ENCODE measurements around the gene LINC01488.

The LINC01488 gene

GRCh38 chr11:69445131-69445470 lies 36.4 kb upstream of the LINC01488 start:
- DNase-seq (ENCODE audit: low spot score) = no peak

GRCh38 chr11:69446108-69446507 lies 35.4 kb upstream of the LINC01488 start:
- no peak for DNase-seq (ENCODE audit: low spot score)

DNA sequence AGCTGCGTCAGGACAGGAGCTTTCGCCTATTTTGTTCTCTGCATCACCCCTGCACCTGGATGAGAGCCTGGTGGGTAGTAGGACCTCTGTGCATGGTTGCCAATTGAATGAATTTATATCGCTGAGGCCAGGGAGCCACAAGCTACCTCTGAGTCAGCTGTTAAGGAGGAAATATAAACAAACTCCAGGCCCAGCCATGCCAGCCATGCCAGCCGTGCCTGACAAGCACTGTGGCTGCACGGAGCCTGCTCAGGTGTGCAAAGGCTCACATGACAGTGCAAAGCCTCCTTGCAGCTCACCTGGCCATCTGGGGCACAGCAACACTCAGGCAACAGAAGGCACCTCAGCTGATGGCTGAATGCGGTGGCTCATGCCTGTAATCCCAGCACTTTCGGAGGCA lies 33.7 kb upstream of the LINC01488 start:
- no peak for DNase-seq (ENCODE audit: low spot score)

- DNase-seq (ENCODE audit: low spot score) = no peak
These were observed 32.8 kb upstream of the LINC01488 start for GRCh38 chr11:69448471-69449284.

- peak; percentile 88 for DNase-seq (ENCODE audit: low spot score)
These were observed 32.0 kb upstream of the LINC01488 start for GRCh38 chr11:69449320-69450063.

- no peak for DNase-seq (ENCODE audit: low spot score)
These were observed 31.2 kb upstream of the LINC01488 start for GRCh38 chr11:69450064-69450856.

GRCh38 chr11:69450857-69451220 lies 30.6 kb upstream of the LINC01488 start:
- no peak for DNase-seq (ENCODE audit: low spot score)

GRCh38 chr11:69451289-69451688 lies 30.2 kb upstream of the LINC01488 start:
- DNase-seq (ENCODE audit: low spot score) = no peak

DNA sequence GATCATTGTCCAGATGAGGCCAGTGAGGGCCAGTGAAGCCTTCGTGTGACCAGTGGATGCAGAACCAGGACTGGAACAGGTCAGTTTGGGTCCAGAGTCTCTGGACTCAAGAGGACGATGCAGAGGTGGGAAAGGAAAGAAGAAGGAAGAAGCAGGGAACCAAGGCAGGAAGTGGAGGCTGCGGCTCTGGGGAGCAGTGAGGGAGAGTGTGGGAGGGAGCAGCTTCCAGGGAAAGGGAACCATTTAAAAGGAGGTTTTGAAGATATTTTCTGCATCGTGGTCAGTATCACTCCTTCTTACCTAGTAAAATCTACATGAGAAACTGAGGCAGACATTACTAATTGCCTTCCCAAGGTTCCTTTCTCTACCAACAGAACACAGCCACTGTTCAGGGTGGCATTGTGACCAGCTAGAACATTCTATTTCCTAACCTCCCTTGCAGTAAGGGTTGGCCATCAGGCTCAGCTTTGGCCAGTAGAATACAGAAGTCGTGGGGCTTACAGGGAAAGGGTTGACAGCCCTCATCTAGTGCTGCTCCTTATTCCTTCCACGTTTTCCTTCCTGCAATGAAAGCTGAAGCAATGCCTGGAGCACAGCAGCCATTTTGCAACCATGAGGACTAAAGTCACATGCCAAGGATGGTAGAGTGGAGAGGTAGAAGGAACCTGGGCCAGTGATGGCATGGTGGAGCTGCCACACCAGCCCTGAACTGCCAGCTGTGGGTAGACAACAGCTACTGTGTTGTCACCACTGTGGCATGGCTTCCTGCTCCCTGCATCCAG lies 29.1 kb upstream of the LINC01488 start:
- DNase-seq (ENCODE audit: low spot score) = no peak

DNA sequence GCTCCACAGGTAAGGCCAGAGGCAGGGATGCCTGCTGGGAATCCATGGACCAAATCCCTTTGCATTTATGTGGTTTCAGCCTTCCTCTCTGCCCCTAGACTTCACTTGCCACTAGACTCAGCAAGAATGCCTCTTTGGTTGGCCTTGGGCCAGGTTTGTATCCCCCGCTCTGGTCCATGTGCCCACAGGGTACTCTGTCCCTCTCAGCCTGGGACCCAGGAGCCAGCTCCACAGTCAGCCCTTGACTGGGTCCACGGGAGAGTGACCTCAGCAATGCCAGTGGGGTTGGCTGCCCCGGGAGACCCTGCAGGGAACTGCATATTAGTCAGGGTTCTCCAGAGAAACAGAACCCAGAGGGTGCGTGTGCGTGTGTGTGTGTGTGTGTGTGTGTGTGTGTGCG lies 28.3 kb upstream of the LINC01488 start:
- no peak for DNase-seq (ENCODE audit: low spot score)

DNA sequence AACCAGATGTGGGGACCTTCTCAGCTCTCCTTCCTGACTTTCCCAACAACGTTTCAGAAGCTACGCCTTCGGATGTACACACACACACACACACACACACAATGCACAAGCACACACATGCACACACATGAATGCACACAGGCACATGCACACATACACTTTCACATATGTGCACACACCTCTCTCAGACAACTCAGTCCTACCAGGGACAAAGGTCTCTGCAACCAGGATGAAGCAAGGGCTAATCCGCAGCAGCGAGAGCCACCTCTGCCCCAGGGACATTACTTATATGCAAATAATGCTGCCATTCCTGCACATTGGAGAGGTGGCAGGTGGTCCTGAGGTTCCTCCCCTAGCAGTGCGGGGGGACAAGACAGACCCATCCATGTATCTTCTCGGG lies 27.4 kb upstream of the LINC01488 start:
- no peak for DNase-seq (ENCODE audit: low spot score)

DNA sequence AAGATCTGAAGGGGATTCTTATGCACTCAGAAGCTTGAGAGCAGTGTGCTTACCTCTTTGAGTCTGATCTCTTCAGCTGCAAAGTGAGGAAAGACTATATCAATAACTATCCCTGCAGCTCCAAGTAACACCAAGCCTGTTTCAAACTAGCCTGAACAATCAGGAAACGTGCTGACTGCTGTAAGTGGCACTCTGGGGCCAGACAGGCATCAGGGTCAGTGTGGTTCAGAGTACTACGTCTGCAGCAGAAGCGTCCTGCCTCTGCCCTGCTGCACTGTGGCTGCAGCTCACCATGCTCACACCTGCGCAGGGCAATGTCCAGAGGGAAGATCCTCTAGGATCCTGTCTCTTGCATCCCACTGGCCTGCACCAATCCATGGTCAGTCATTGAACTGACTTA lies 25.5 kb upstream of the LINC01488 start:
- DNase-seq (ENCODE audit: low spot score) = no peak

GRCh38 chr11:69456712-69457111 lies 24.8 kb upstream of the LINC01488 start:
- no peak for DNase-seq (ENCODE audit: low spot score)

GRCh38 chr11:69459848-69460539 lies 21.5 kb upstream of the LINC01488 start:
- no peak for DNase-seq (ENCODE audit: low spot score)

DNA sequence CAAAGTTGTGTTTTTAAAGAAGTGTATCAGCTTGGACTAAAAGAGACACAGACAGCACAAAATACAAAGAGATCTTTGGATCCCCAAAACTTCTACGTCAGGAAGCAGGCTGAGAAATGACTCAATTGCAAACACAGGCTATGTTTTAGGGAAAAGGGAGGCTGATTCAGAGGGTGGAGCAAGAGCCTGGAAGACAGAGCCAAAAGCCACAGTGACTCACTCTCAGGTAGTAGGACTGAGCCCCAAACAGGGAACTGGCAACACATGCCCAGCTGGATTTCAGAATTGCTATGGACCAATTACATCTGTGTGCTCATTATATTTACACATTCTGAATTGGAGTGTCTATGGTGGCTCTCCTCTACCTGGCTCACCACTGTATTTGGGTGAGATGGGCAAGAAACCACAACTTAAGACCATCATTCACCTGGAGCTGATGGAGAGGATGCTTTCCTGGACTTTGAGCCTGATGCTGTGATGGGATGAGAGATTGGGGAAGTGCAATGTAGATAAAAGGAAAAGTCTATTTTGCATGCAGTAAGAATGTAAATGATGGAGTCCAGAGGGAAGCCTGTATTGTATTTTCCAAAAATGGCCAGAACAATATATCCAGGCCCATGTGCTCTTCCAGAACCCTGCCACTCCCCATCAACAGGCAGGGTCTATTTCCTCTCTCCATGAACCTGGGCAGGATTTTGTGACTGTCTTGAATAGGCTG lies 20.8 kb upstream of the LINC01488 start:
- no peak for DNase-seq (ENCODE audit: low spot score)

GRCh38 chr11:69461272-69461962 lies 20.0 kb upstream of the LINC01488 start:
- DNase-seq (ENCODE audit: low spot score) = no peak

DNA sequence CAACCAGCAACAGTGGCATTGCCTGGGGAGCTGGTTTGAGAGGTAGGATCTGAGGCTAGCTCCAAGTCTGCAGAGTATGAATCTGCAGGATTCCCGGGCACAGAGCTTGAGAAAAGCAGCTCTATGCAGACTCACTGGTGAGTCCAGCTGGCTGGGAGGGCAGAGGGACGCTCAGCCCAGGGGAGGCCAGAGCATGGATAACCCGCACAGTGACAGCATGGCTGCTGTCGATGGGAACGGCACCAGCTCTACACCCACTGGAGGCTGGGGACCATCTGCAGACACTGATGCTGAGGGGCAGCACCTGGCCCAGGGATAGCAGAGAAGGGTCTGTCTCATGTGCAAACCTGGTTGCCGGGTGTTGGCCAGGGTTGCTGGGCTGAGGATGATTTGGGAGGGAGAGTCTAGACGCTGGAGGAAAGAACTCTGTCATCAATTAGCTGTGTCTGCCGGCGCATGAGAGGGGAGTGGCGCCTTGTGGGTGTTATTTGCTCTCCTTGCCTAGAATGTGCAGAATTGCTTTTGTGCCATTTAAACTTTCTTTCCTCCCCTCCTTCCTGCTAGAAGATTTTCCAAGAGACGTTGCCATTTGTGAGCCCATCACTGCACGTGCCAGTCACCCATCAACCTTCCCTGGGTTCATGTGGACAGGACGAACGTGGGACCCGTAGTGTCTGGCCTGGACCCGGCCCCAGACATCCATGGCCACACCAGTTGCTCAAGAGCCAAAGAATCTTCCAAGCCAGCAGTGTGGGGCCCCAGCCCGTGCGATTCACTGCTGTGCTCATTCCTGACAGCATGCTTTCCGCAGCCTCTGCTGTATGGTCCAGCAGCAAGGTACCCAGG lies 19.1 kb upstream of the LINC01488 start:
- DNase-seq (ENCODE audit: low spot score) = no peak

DNA sequence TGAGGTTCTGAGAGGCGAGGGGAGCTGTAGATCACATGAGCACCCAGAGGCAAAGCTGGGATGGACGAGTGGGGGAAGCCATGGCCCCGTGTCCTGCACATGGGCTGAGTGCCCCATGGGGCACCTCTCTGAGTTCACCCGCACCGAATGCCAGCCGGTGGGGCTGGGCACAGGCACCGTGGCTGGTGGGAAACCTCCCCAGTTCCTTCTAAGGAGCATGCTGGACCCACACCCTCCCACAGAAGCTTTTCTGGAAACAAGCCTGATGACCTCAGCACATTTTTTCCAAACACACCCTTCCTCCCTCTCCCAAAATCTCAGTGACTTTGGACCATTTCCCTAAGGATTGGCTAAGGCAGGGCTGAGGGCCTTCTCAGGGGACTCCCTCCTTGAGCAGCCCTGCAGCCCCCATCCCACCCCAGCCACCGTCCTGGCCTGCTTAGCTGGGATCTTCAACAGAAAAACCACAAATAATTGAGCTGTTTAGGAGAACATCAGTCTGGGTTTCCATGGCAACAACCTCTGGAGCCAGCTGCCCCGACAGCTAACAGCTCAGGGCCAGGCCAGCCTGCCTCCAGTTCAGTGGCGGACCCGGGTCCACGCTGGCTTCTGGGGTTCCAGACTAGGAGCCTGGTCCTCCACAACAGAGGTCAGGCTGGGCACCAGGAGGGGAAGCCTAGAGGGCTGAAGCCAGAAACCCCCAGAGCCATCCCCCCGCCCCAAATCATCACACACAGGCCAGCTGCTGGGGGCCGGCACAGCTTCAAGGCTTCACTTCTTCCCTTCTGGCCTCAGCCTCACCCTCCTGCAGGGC lies 18.1 kb upstream of the LINC01488 start:
- no peak for DNase-seq (ENCODE audit: low spot score)
